Anterior cingulate cortex (tissue), 58 donors: Measurements from ENCODE around the gene AIP.

Experiments used
- DNase-seq, 58 donors: peaks; one replicate each; lab custom pipeline; 2025; lab: John Stamatoyannopoulos, UW

The AIP gene

DNA sequence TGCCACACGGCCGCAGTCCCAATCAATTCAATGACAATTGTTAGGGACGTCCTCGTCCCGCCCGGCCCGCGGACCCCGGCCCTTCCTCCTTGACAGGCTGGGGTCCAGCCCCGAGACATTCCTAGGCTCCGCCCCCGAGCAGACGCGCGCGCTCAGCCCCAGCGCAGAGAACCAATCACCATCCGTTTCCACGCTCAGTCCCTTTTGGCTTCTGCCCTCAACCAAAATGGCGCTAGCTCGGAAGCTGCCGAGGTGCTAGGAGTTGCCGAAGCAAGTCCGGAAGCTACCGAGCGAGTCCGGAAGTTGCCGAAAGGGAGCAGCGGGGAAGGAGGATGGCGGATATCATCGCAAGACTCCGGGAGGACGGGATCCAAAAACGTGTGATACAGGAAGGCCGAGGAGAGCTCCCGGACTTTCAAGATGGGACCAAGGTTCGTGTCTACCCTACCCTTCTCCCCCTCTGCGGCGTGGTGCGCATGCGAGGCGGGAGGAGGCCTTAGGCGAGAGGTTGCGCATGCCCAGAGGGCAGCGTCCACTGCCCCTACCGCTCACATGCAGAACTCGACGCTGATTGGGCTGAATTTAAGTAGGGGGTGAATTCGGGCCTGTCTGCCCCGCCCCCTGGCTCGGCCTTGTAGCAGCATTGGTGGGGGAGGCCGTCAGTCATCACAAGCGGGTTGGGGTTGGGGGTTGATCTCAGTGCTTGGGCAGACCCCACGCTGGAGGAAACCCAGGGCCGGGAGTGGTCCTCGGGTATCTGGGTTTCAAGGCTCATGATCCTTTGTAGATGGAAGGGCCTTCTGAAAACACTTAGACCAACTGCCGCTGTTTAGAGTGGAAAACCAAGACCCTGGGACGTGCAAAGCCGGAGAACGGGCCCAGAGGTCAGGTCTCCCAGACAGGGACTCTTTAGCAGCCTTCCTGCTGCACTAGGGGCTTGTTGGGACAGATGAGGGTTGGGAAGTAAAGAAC is at the start of gene AIP:
Gene AIP, plus strand, starts transcription at position 200 of the 972 bp plus-strand sequence. Its CDS starts 133 bp downstream, at position 333.
- peak; percentile 89 to 100 (median 97) for DNase-seq

DNA sequence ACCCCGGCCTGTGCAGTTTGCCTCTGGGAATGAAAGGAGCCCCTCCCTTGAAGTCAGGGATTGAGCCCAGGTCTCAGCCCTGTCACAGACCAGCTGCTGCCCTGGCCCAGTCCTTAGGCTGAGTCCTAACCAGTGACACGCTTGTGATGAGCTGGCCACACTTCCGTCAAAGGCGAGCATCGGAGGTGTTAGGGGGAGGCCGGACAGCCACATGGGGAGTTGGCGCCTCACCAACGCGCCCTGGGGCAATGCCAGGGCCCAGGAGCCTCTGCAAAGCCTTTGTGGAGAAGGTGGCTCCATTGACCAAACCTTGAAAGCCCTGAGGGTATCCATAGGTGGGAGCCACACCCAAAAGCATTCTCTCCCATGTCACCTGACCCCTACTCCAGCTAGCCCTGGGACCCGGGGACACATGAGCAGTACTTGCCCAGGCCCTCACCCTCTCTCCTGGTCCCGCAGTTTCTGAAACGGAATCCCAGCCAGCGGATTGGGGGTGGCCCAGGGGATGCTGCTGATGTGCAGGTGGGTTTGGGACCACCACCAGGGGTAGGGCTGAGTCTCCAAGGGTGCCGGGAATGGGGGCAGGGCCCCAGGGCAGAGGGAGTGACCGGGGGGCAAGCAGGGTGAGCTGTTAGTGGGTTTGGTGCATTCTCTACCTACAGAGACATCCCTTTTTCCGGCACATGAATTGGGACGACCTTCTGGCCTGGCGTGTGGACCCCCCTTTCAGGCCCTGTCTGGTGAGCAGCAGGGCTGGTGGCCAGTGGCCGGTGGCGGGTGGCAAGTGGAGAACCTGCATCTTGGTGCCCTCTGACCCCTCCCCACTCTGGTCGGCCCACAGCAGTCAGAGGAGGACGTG is 49.1 kb upstream of the AIP start:
- no peak for DNase-seq

DNA sequence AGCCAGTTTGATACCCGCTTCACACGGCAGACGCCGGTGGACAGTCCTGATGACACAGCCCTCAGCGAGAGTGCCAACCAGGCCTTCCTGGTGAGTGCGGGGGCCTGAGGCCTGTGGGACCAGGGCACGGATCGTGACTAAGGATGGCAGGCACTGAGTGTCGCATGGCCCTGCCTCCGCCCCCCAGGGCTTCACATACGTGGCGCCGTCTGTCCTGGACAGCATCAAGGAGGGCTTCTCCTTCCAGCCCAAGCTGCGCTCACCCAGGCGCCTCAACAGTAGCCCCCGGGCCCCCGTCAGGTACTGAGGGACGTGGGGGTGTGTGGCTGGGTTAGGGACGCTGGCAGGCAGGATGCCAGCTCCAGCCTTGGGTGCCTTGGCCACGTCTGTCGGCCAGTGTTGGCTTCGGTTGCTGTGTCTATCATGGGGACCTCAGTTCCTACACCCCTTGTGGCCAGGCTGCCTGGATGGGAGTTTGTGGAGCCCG is 48.4 kb upstream of the AIP start:
- no peak for DNase-seq

DNA sequence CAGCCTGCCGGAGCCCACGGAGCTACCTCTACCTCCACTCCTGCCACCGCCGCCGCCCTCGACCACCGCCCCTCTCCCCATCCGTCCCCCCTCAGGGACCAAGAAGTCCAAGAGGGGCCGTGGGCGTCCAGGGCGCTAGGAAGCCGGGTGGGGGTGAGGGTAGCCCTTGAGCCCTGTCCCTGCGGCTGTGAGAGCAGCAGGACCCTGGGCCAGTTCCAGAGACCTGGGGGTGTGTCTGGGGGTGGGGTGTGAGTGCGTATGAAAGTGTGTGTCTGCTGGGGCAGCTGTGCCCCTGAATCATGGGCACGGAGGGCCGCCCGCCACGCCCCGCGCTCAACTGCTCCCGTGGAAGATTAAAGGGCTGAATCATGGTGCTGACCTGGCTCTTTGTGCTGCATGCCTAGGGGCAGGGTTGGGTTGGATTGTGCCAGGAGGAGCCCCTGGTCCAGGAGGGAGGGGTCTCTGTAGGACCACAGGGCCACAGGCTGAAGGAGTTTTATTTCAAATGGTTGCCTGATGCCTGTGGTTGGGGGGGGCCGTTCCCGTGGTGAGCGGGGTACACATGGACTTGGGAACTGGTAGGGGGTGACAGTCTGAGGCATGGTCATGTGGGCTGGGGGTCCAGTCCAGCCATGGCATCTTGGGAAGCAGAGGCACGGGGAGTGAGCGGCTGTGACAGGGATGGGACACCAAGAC is 47.6 kb upstream of the AIP start:
- no peak for DNase-seq

GRCh38 chr11:67435727-67436458 is 46.9 kb upstream of the AIP start:
- DNase-seq, result no peak

DNA sequence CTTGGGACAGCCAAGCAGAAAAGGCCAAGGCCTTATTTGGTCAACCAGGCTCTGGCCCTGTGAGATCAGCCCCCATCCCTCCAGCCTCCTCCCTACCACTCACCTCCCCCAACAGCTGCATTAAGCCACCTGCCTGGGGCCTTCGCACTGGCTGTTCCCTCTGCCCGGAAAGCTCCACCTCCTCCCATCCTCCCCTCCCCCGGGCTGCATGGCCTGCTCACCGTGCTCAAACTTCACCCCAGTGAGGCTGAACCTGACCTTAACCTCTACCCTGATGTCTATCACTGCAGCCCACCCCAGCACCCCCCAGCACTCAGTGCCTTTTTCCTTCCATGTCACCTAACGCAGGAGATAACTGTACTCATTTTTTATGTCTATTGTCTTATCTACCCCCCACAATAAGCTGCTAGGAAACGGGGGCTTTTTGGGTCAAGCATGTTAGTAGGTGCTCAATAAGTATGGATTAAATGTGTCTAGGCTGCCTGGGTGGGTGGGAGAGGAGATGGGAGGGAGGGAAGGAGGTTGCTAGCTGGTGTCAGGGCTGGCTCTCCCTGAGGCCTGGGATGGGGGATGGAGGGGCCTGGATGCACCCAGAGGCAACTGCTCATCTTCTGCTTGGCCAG is 46.3 kb upstream of the AIP start:
- DNase-seq, result no peak

GRCh38 chr11:67437082-67437808 is 45.6 kb upstream of the AIP start, which contains the start of gene PTPRCAP:
Gene PTPRCAP, minus strand, starts transcription at chr11:67437682. Its CDS starts 63 bp downstream, at chr11:67437619.
- DNase-seq, result no peak

DNA sequence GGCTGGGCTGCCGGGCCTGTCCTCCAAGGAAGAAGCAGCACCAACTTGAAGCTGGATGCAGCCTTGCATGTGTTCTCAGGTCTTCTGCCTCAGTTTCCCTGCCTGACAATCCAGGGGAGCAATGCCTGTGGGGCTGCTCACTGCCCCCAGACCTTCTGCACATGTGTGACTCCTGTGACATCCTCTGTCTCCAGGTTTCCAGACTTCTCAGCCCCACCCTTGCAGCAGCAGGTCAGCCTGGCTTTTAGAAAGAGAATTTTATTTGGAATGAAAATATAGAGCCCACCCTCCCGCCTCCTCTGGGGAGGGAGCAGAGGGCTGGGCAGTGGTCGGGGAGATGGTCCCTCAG is 45.0 kb upstream of the AIP start:
- no peak for DNase-seq

GRCh38 chr11:67438158-67438902 is 44.5 kb upstream of the AIP start:
- DNase-seq, result no peak

DNA sequence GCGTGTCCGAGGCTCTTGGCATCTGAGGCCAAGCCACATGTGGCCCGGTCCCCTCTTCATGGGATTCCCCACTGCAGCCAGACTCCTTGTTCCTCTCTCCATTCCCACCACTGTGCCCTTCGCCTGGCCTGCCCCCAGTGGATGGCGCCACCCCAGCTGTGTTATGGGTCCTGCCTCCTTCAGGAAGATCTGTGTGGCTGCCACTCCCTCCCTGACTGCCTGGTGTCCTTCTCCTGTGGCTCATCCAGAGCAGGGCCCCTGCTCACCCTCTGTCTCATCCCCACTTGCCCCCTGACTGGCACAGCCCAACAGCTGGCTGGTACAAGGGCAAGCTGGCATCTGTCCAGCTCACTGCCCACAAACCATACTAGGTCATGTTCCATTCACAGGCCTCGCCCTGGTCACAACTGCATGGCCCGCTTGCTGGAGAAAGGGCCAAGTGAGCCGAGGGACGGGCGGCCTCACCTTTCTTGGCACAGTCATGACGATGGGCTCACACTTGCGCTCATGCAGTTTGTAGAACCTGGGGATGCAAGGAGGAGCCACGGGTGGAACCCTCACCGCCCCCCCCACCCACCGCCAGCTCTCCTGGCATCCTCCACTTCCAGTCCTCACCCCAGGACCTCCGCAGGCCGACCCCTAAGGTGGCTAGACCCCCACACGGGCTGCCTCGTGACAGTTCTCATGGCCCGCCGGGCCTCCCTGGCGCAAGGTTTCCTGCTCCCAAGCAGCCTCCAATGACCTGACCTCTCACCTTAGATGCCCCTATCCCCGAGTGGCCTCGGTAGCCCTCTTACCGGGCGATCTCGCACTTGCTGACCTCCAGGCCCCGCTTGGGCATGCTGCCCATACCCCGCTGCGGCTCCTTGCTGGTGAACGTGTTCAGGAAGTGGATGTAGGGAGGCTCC is 43.3 kb upstream of the AIP start:
- DNase-seq, result peak in 4 of 58 donors; percentile 16 to 62 (median 46)

DNA sequence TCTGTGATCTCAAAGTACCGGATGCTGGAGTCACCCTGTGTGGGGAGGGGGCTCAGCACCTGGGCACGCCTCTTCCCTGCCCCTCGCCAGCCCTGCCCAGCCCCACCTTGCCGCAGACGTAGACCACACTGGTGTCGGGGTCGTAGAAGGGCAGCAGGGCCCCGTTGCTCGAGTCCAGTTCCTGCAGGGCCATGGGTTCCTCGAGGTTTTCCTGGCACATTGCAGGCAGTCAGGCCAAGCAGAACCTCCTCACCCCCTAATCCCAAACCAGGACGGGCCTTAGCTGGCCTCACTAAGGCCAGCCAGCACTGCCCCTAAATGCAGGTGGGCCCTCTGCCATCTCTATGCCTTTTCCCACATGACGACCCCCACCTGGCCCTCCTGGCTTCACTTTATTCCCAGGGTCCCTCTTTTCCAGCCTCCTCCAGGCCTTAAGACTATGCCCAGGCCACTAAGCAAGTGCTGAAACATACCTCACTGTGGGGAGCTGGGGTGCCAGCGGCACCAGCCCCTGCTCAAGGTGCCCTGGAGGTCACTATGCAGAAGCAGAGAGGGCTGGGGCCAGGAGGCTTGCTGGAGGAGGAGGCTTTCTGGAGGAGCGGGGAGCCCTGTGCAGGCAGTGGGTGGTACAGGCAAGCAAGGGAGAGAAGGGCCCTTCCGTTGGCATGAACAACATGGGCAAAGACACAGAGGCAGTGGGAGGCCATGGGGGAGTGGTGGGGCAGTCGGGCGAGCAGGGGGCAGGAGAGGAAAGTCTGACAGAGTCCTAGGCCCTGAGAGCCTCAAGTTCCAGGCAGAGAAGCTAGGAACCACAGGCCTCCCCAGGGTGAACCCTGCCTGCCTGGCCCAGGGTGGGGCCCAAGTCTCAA is 42.4 kb upstream of the AIP start:
- DNase-seq, result no peak

GRCh38 chr11:67441098-67441563 is 41.7 kb upstream of the AIP start:
- DNase-seq, result no peak

GRCh38 chr11:67441731-67442351 is 41.0 kb upstream of the AIP start:
- no peak for DNase-seq

GRCh38 chr11:67442504-67443404 is 40.1 kb upstream of the AIP start:
- no peak for DNase-seq
